ENCODE data around the gene NCEH1. TPM values are rescaled to one million over a fixed set of nuclear protein-coding genes. Genes with fewer than 3 reads are reported as not detected.
"Not testable (repeated sequence)": the region's sequence is repeated elsewhere in the genome, so short reads cannot be mapped to it uniquely, and the experiment has no call there.

Gene NCEH1
- total and polyA plus RNA-seq, 10 of the 15 experiments (the other 5 are each of a cell fraction or from before 2014, with no cell fraction given): 1.8 to 8.1 (median 4.5) TPM

GRCh38 chr3:172710664-172711453 is at the start of gene NCEH1 (continued):
- no peak for TF ChIP-seq CUX1 (IDR thresholded peaks at IDR 0.05; ENCODE audit: insufficient replicate concordance, low read depth, low read length)
- peak in 1 of 2 experiments; percentile 62; a peak in 2 of 4 replicates for TF ChIP-seq CEBPB (IDR thresholded peaks at IDR 0.05; ENCODE audit: borderline replicate concordance in 1 of 2, low read depth in 2 of 2, low read length in 2 of 2)
- no peak for TF ChIP-seq NBN (IDR thresholded peaks at IDR 0.05)
- no peak for TF ChIP-seq DPF2 (IDR thresholded peaks at IDR 0.05)
- TF ChIP-seq POLR2AphosphoS5 (IDR thresholded peaks at IDR 0.05; ENCODE audit: low read length): peak; percentile 67
- TF ChIP-seq ATF7 (IDR thresholded peaks at IDR 0.05; ENCODE audit: low read depth): 0 out of 2 replicates have a peak, but pooled peaks have one; percentile 10
- TF ChIP-seq ESRRA (IDR thresholded peaks at IDR 0.05; ENCODE audit: low read length): no peak
- TF ChIP-seq YBX1 (IDR thresholded peaks at IDR 0.05): no peak
- TF ChIP-seq, protein P1, sequence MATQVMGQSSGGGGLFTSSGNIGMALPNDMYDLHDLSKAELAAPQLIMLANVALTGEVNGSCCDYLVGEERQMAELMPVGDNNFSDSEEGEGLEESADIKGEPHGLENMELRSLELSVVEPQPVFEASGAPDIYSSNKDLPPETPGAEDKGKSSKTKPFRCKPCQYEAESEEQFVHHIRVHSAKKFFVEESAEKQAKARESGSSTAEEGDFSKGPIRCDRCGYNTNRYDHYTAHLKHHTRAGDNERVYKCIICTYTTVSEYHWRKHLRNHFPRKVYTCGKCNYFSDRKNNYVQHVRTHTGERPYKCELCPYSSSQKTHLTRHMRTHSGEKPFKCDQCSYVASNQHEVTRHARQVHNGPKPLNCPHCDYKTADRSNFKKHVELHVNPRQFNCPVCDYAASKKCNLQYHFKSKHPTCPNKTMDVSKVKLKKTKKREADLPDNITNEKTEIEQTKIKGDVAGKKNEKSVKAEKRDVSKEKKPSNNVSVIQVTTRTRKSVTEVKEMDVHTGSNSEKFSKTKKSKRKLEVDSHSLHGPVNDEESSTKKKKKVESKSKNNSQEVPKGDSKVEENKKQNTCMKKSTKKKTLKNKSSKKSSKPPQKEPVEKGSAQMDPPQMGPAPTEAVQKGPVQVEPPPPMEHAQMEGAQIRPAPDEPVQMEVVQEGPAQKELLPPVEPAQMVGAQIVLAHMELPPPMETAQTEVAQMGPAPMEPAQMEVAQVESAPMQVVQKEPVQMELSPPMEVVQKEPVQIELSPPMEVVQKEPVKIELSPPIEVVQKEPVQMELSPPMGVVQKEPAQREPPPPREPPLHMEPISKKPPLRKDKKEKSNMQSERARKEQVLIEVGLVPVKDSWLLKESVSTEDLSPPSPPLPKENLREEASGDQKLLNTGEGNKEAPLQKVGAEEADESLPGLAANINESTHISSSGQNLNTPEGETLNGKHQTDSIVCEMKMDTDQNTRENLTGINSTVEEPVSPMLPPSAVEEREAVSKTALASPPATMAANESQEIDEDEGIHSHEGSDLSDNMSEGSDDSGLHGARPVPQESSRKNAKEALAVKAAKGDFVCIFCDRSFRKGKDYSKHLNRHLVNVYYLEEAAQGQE (IDR thresholded peaks at IDR 0.05; ENCODE audit: low read depth, low read length): no peak

GRCh38 chr3:172760416-172760815 is 49.5 kb upstream of the NCEH1 start:
- H3K4me1 ChIP-seq (ENCODE audit: control insufficient read depth, insufficient read depth, low read length); ATAC-seq; H3K4me3 ChIP-seq; H3K27ac ChIP-seq (ENCODE audit: control insufficient read depth, insufficient read depth); POLR2A ChIA-PET; intact Hi-C loops (cut with micrococcal nuclease; ENCODE audit: unreplicated experiment); in situ Hi-C loops (cut with MboI); H3K9ac ChIP-seq (ENCODE audit: control insufficient read depth, insufficient read depth, low read length); H3K4me2 ChIP-seq (ENCODE audit: control insufficient read depth, insufficient read depth); H4K20me1 ChIP-seq (ENCODE audit: control insufficient read depth, insufficient read depth); H3K9me3 ChIP-seq (replicated peaks; ENCODE audit: control insufficient read depth, insufficient read depth, low read length); H3K27me3 ChIP-seq (replicated peaks in 1 of 2; ENCODE audit: control insufficient read depth in 2 of 2, insufficient read depth in 2 of 2, low read length in 1 of 2); H3K79me2 ChIP-seq (ENCODE audit: control insufficient read depth, insufficient read depth, low read length); BruUV-seq (replicated peaks); RAD21 ChIA-PET (ENCODE audit: unreplicated experiment); CTCF ChIA-PET; H2AFZ ChIP-seq (ENCODE audit: control insufficient read depth, low read depth, low read length); DNase-seq (ENCODE audit: low read depth, low spot score); FAIRE-seq: not testable (repeated sequence)
- WGBS (ENCODE audit: insufficient coverage, insufficient replicate concordance, low lambda C conversion rate, missing lambda C conversion rate): 98% methylated on average over 6 of the region's 6 CpGs
- SMC1A ChIA-PET (ENCODE audit: uncharacterized antibody, unreplicated experiment): interaction anchor here (0.6 to 1.8 kb wide), 2 partner anchors 10 to 11 kb away, joined by 3 to 4 read pairs; partner anchors contain the start of gene ECT2
- peaks cover 0 to 18% of the 10 kb centered on the region in 2 experiments; a peak in 3 of 4 replicates for H3K36me3 ChIP-seq (ENCODE audit: control insufficient read depth in 2 of 2, insufficient read depth in 2 of 2, low read length in 1 of 2)
